ENCODE measurements around the gene ANKRD13A.

The ANKRD13A gene

GRCh38 chr12:110001596-110001995 lies 2.4 kb downstream of the ANKRD13A start:
- no peaks in the 10 kb centered on the region for H3K79me2 ChIP-seq (ENCODE audit: insufficient read depth, low read depth)
- no peak overlapping the region for H3K9ac ChIP-seq
- no peak overlapping the region for H3K4me3 ChIP-seq (IDR thresholded peaks at IDR 0.05; ENCODE audit: insufficient read depth, low read depth, low read length)
- no peaks in the 10 kb centered on the region for H3K36me3 ChIP-seq (ENCODE audit: insufficient read depth)
- TF ChIP-seq, protein P1, sequence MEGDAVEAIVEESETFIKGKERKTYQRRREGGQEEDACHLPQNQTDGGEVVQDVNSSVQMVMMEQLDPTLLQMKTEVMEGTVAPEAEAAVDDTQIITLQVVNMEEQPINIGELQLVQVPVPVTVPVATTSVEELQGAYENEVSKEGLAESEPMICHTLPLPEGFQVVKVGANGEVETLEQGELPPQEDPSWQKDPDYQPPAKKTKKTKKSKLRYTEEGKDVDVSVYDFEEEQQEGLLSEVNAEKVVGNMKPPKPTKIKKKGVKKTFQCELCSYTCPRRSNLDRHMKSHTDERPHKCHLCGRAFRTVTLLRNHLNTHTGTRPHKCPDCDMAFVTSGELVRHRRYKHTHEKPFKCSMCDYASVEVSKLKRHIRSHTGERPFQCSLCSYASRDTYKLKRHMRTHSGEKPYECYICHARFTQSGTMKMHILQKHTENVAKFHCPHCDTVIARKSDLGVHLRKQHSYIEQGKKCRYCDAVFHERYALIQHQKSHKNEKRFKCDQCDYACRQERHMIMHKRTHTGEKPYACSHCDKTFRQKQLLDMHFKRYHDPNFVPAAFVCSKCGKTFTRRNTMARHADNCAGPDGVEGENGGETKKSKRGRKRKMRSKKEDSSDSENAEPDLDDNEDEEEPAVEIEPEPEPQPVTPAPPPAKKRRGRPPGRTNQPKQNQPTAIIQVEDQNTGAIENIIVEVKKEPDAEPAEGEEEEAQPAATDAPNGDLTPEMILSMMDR (conservative IDR thresholded peaks at IDR 0.05; ENCODE audit: low read depth, low read length) = no peak
- no peaks in the 10 kb centered on the region for H4K20me1 ChIP-seq (ENCODE audit: insufficient read depth)
- no peak overlapping the region for H3K4me2 ChIP-seq
- H3K27ac ChIP-seq = no peak overlapping the region
- no peak overlapping the region for H2AFZ ChIP-seq (ENCODE audit: low read depth)
- H3K27me3 ChIP-seq (ENCODE audit: insufficient read depth, low read depth) = no peaks in the 10 kb centered on the region
- peaks cover under 1% of the 10 kb centered on the region for H3K4me1 ChIP-seq (ENCODE audit: low read depth, poor library complexity, severe bottlenecking)

DNA sequence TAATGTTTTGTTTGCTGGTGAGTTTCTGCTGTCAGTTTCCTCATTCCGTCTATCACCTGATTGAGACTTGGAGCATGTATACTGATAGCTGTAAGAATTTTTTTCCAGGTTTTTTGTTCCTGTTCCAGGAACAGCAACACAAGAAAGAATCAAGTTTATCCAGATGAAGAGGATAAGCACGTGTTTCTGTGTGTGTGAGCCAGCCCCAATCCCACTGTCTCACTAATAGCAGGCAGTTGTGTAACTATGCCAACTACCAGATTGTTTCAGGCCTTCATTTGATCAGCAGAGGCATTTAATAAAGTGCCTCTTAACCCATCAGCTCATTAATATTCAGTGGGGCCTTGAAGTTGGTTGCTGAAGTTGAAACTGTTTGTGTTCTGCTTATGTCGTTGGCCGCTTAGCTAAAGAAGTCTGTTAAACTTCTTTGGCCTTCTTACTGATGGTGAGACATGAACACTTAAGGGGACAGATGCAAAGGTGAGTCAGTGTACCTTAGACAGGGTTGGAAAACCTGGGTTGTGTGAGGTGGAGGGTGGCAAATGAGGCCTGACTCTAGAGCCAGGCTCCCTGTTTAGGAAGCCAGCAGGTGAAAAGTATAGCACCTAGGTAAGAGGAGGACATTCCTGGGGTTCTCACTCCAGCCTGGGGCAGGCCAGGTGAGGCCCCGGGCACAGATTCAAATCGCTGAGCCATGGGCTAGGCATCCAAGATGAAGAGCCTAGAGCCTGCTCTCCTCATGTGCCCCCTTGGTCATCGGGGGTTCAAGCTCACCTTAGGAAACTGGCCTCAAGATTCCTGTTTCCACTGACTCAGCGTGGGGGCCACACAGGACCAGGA lies 3.7 kb downstream of the ANKRD13A start:
- H3K4me1 ChIP-seq (ENCODE audit: low read depth, poor library complexity, severe bottlenecking) = no peaks in the 10 kb centered on the region
- no peak overlapping the region for H3K4me3 ChIP-seq (IDR thresholded peaks at IDR 0.05; ENCODE audit: insufficient read depth, low read depth, low read length)
- H3K27ac ChIP-seq = no peak overlapping the region
- no peaks in the 10 kb centered on the region for H3K36me3 ChIP-seq (ENCODE audit: insufficient read depth)
- TF ChIP-seq, protein P1 (conservative IDR thresholded peaks at IDR 0.05; ENCODE audit: low read depth, low read length) = no peak
- no peak overlapping the region for H2AFZ ChIP-seq (ENCODE audit: low read depth)
- no peak overlapping the region for H3K9ac ChIP-seq
- H4K20me1 ChIP-seq (ENCODE audit: insufficient read depth) = no peaks in the 10 kb centered on the region
- H3K4me2 ChIP-seq = no peak overlapping the region
- no peaks in the 10 kb centered on the region for H3K79me2 ChIP-seq (ENCODE audit: insufficient read depth, low read depth)
- H3K27me3 ChIP-seq (ENCODE audit: insufficient read depth, low read depth) = no peaks in the 10 kb centered on the region

- Histone ChIP-seq H3K4me2 (no peak overlapping the region), H4K20me1 (ENCODE audit: insufficient read depth) (no peaks in the 10 kb centered on the region), H3K79me2 (ENCODE audit: insufficient read depth, low read depth) (no peaks in the 10 kb centered on the region), H3K9ac (no peak overlapping the region), H2AFZ (ENCODE audit: low read depth) (no peak overlapping the region), H3K27ac (no peak overlapping the region), H3K4me3 (IDR thresholded peaks at IDR 0.05; ENCODE audit: insufficient read depth, low read depth, low read length) (no peak overlapping the region), H3K36me3 (ENCODE audit: insufficient read depth) (no peaks in the 10 kb centered on the region), H3K27me3 (ENCODE audit: insufficient read depth, low read depth) (no peaks in the 10 kb centered on the region), H3K4me1 (ENCODE audit: low read depth, poor library complexity, severe bottlenecking) (no peaks in the 10 kb centered on the region)
- TF ChIP-seq, protein P1 (conservative IDR thresholded peaks at IDR 0.05; ENCODE audit: low read depth, low read length) = no peak
Observed at GRCh38 chr12:110004598-110004997, 5.4 kb downstream of the ANKRD13A start.

DNA sequence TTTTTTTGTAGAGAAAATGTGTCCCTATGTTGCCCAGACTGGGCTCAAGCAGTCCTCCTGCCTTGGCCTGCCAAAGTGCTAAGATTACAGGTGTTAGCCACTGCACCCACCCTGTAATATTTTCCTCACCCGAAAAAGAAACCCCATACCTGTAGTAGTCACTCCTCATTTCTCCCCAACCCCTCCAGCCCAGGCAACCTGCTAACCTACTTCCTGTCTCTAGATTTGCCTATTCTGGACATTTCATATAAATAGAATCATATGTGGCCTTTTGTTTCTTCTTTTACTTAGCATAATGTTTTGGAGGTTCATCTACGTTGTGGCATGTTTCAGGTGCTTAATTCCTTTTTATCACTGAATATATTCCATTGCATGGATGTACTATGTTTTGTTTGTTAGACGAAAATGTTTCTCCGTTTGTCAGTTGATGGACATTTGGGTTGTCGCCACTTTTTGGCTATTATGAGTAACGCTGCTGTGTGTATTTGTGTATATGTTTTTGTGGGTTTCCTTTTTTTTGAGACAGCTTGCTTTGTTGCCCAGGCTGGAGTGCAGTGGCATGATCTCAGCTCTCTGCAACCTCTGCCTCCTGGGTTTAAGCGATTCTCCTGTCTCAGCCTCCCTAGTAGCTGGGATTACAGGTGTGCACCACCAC lies 6.2 kb downstream of the ANKRD13A start:
- no peak overlapping the region for H3K27ac ChIP-seq
- TF ChIP-seq, protein P1 (conservative IDR thresholded peaks at IDR 0.05; ENCODE audit: low read depth, low read length) = no peak
- no peak overlapping the region for H3K9ac ChIP-seq
- no peaks in the 10 kb centered on the region for H3K36me3 ChIP-seq (ENCODE audit: insufficient read depth)
- H4K20me1 ChIP-seq (ENCODE audit: insufficient read depth) = no peaks in the 10 kb centered on the region
- no peaks in the 10 kb centered on the region for H3K27me3 ChIP-seq (ENCODE audit: insufficient read depth, low read depth)
- H3K4me3 ChIP-seq (IDR thresholded peaks at IDR 0.05; ENCODE audit: insufficient read depth, low read depth, low read length) = no peak overlapping the region
- no peak overlapping the region for H2AFZ ChIP-seq (ENCODE audit: low read depth)
- H3K4me1 ChIP-seq (ENCODE audit: low read depth, poor library complexity, severe bottlenecking) = no peaks in the 10 kb centered on the region
- H3K79me2 ChIP-seq (ENCODE audit: insufficient read depth, low read depth) = no peaks in the 10 kb centered on the region
- H3K4me2 ChIP-seq = no peak overlapping the region
